Measurements from ENCODE around the gene SCRT2.

The SCRT2 gene

GRCh38 chr20:658731-659291 lies 16.8 kb downstream of the SCRT2 start:
- DNase-seq (ENCODE audit: low read depth), result no peak
- H3K4me3 ChIP-seq (ENCODE audit: low read length), result no peak overlapping the region
- TF ChIP-seq CTCF (conservative IDR thresholded peaks at IDR 0.05; ENCODE audit: low read depth, low read length), result no peak

- no peak for TF ChIP-seq CTCF (conservative IDR thresholded peaks at IDR 0.05; ENCODE audit: low read depth, low read length)
- H3K4me3 ChIP-seq (ENCODE audit: low read length), result no peak overlapping the region
- DNase-seq (ENCODE audit: low read depth), result no peak
These were observed 17.4 kb downstream of the SCRT2 start for GRCh38 chr20:658202-658601.

- TF ChIP-seq CTCF (conservative IDR thresholded peaks at IDR 0.05; ENCODE audit: low read depth, low read length), result no peak
- no peak for DNase-seq (ENCODE audit: low read depth)
- no peak overlapping the region for H3K4me3 ChIP-seq (ENCODE audit: low read length)
These were observed 19.6 kb downstream of the SCRT2 start for GRCh38 chr20:655726-656624.

- H3K4me3 ChIP-seq (ENCODE audit: low read length), result no peak overlapping the region
- TF ChIP-seq CTCF (conservative IDR thresholded peaks at IDR 0.05; ENCODE audit: low read depth, low read length), result no peak
- DNase-seq (ENCODE audit: low read depth), result no peak
These were observed 21.2 kb downstream of the SCRT2 start for GRCh38 chr20:654417-654750.

- H3K4me3 ChIP-seq (ENCODE audit: low read length), result peak overlapping the region; percentile 42
- no peak for DNase-seq (ENCODE audit: low read depth)
- no peak for TF ChIP-seq CTCF (conservative IDR thresholded peaks at IDR 0.05; ENCODE audit: low read depth, low read length)
These were observed 21.8 kb downstream of the SCRT2 start for GRCh38 chr20:653590-654416.

- peak; percentile 56 for TF ChIP-seq CTCF (conservative IDR thresholded peaks at IDR 0.05; ENCODE audit: low read depth, low read length)
- H3K4me3 ChIP-seq (ENCODE audit: low read length), result peak within 1 kb of the TSS; percentile 70
- DNase-seq (ENCODE audit: low read depth), result peak; percentile 68
These were observed 22.5 kb downstream of the SCRT2 start, which contains the start of gene SRXN1 for GRCh38 chr20:653110-653589. TSS of gene SRXN1 (minus strand) at chr20:653200. CDS start at chr20:653185, 15 bp downstream.
